Transverse colon (tissue), 4 donors: ENCODE measurements around the gene TNNC2.

ENCODE experiments used
- EP300 ChIP-seq: sonication (generic); formaldehyde crosslinking; IDR thresholded peaks from one replicate; pipeline ENCODE4 v1.6.1; 2017; ENCODE audit warnings: antibody characterized with exemption, low read depth
- POLR2A ChIP-seq: fragments of 450-650 bp; IDR thresholded peaks from one replicate; pipeline ENCODE4 v1.6.1; 2016; ENCODE audit warnings: antibody characterized with exemption, mild to moderate bottlenecking, moderate library complexity
- POLR2AphosphoS5 ChIP-seq, 3 donors: sonication (generic); formaldehyde crosslinking; IDR thresholded peaks; one replicate each; pipeline ENCODE4 v1.6.1; 2016; ENCODE audit warnings: antibody characterized with exemption in 3 of 3
- TF ChIP-seq, protein P1 (sequence below), 5 experiments: fragments of 200-600 bp in 3 of 5; fragments of 450-650 bp in 2 of 5; sonication (generic) in 3 of 5; IDR thresholded peaks; 1 replicate in 2 of 5; 2 replicates in 3 of 5; pipeline ENCODE4 v1.5.1; 2016 to 2017; ENCODE audit warnings: antibody characterized with exemption in 5 of 5, inconsistent platforms in 3 of 5, mild to moderate bottlenecking in 2 of 5, moderate library complexity in 1 of 5

GRCh38 chr20:45813006-45813340 is 14.1 kb downstream of the TNNC2 start:
- TF ChIP-seq, protein P1, sequence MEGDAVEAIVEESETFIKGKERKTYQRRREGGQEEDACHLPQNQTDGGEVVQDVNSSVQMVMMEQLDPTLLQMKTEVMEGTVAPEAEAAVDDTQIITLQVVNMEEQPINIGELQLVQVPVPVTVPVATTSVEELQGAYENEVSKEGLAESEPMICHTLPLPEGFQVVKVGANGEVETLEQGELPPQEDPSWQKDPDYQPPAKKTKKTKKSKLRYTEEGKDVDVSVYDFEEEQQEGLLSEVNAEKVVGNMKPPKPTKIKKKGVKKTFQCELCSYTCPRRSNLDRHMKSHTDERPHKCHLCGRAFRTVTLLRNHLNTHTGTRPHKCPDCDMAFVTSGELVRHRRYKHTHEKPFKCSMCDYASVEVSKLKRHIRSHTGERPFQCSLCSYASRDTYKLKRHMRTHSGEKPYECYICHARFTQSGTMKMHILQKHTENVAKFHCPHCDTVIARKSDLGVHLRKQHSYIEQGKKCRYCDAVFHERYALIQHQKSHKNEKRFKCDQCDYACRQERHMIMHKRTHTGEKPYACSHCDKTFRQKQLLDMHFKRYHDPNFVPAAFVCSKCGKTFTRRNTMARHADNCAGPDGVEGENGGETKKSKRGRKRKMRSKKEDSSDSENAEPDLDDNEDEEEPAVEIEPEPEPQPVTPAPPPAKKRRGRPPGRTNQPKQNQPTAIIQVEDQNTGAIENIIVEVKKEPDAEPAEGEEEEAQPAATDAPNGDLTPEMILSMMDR (IDR thresholded peaks at IDR 0.05): no peak
- TF ChIP-seq POLR2A (no peak), EP300 (no peak), POLR2AphosphoS5 (IDR thresholded peaks at IDR 0.05) (no peak)
